ENCODE measurements around the gene CCS. TPM values are rescaled to one million over a fixed set of nuclear protein-coding genes. Genes with fewer than 3 reads are reported as not detected.

Gene CCS
- total and polyA plus RNA-seq, 9 of the 15 experiments (the other 6 are each of a cell fraction or from before 2014, with no cell fraction given): 1.1 to 46.6 (median 26.8) TPM

DNA sequence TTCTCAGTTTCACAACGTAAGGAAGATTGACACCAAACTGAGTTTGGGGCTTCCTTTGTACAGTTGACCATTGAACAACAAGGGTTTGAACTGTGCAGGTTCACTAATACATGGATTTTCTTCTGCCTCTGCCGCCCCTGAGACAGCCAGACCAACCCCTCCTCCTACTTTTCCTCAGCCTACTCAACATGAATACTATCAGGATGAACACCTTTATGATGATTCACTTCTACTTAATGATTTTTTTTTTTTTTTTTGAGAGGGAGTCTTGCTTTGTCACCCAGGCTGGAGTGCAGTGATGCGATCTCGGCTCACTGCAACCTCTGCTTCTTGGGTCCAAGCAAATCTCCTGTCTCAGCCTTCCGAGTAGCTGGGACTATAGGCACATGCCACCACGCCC lies 60.1 kb downstream of the CCS start (continued):
- TF ChIP-seq TSHZ1 (CRISPR knock-in tag; IDR thresholded peaks at IDR 0.05): no peak
- TF ChIP-seq MYC (IDR thresholded peaks at IDR 0.05; ENCODE audit: low read depth, low read length): no peak
- no peak for TF ChIP-seq MYC (CRISPR knock-in tag; IDR thresholded peaks at IDR 0.05; ENCODE audit: borderline replicate concordance, low read depth)
- TF ChIP-seq E2F3 (CRISPR knock-in tag; IDR thresholded peaks at IDR 0.05): no peak
- TF ChIP-seq PTTG1 (tag; IDR thresholded peaks at IDR 0.05; ENCODE audit: low read depth): no peak
- no peak for TF ChIP-seq U2AF2 (optimal IDR thresholded peaks at IDR 0.05; ENCODE audit: low read depth, low read length)
- no peak for TF ChIP-seq TCF7L2 (IDR thresholded peaks at IDR 0.05; ENCODE audit: low read depth, low read length)
- no peak for TF ChIP-seq ZKSCAN3 (CRISPR knock-in tag; IDR thresholded peaks at IDR 0.05)
- no peak for TF ChIP-seq CHD2 (IDR thresholded peaks at IDR 0.05; ENCODE audit: low read depth, low read length)
- TF ChIP-seq, protein P1, sequence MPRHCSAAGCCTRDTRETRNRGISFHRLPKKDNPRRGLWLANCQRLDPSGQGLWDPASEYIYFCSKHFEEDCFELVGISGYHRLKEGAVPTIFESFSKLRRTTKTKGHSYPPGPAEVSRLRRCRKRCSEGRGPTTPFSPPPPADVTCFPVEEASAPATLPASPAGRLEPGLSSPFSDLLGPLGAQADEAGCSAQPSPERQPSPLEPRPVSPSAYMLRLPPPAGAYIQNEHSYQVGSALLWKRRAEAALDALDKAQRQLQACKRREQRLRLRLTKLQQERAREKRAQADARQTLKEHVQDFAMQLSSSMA (CRISPR knock-in tag; IDR thresholded peaks at IDR 0.05): no peak
- no peak for TF ChIP-seq IRF2 (CRISPR knock-in tag; IDR thresholded peaks at IDR 0.05)
- TF ChIP-seq ZBTB8A (IDR thresholded peaks at IDR 0.05; ENCODE audit: partially characterized antibody): no peak
- TF ChIP-seq EZH2 (IDR thresholded peaks at IDR 0.05; ENCODE audit: borderline replicate concordance, low read depth, low read length): no peak
- TF ChIP-seq ZNF274 (IDR thresholded peaks at IDR 0.05; ENCODE audit: borderline replicate concordance, low read depth, low read length): no peak
- TF ChIP-seq SMC3 (conservative IDR thresholded peaks at IDR 0.05; ENCODE audit: insufficient read depth, low read depth, low read length): no peak
- no peak for TF ChIP-seq SOX6 (IDR thresholded peaks at IDR 0.05)
- no peak for TF ChIP-seq SRSF9 (IDR thresholded peaks at IDR 0.05; ENCODE audit: borderline replicate concordance, low read depth, low read length)
- peak; percentile 50; the same call in 1 of the 2 replicates for TF ChIP-seq C11orf30 (IDR thresholded peaks at IDR 0.05; ENCODE audit: low read depth)
- no peak for TF ChIP-seq PPARD (CRISPR knock-in tag; IDR thresholded peaks at IDR 0.05)
- no peak for TF ChIP-seq ZBED1 (IDR thresholded peaks at IDR 0.05)
- no peak for TF ChIP-seq ETV5 (CRISPR knock-in tag; IDR thresholded peaks at IDR 0.05; ENCODE audit: low read depth)
- TF ChIP-seq RBM22 (IDR thresholded peaks at IDR 0.05; ENCODE audit: low read depth, low read length, poor library complexity, severe bottlenecking): no peak
- no peak for TF ChIP-seq TCF15 (CRISPR knock-in tag; IDR thresholded peaks at IDR 0.05)
- TF ChIP-seq MAFG (tag; conservative IDR thresholded peaks at IDR 0.05): peak; percentile 60
- no peak for TF ChIP-seq ZNF830 (CRISPR knock-in tag; IDR thresholded peaks at IDR 0.05)
- TF ChIP-seq SREBF2 (CRISPR knock-in tag; IDR thresholded peaks at IDR 0.05): no peak
- no peak for TF ChIP-seq FUS (optimal IDR thresholded peaks at IDR 0.05; ENCODE audit: low read depth, low read length)
- no peak for TF ChIP-seq NFIX (CRISPR knock-in tag; IDR thresholded peaks at IDR 0.05; ENCODE audit: low read depth)
